Prostate gland (tissue), 2 donors: Measurements from ENCODE around the gene SRPX2.

Source experiments
- POLR2A ChIP-seq: fragments of 450-650 bp; IDR thresholded peaks from one replicate; pipeline ENCODE4 v1.6.1; 2016; ENCODE audit warnings: antibody characterized with exemption, mild to moderate bottlenecking
- POLR2AphosphoS5 ChIP-seq: sonication (generic); formaldehyde crosslinking; IDR thresholded peaks from one replicate; pipeline ENCODE4 v1.6.1; 2017; ENCODE audit warnings: antibody characterized with exemption
- TF ChIP-seq, protein P1 (sequence below), 4 experiments: fragments of 200-600 bp in 2 of 4; fragments of 450-650 bp in 2 of 4; sonication (generic) in 2 of 4; IDR thresholded peaks; 1 replicate in 3 of 4; 2 replicates in 1 of 4; pipeline ENCODE4 v1.5.1; 2016 to 2019; ENCODE audit warnings: antibody characterized with exemption in 4 of 4, mild to moderate bottlenecking in 2 of 4, moderate library complexity in 2 of 4

DNA sequence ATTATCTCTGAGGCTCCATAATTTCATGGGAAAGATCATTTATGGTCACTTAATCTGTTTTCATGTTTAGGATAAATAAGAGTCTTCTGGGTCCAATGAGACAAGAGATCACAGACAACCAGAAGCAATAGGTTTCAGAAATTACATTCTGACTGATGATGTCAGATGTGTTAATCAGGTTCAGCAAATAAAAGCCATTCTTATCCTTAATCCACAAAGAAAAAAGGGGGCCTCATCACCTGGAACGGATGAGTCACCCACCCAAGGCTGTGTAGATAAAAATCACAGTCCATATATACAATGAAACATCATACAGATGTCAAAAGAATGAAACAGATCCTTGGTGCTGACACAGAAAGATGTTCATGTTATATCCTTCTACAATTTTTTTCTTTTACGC, 51.3 kb downstream of the SRPX2 start:
- TF ChIP-seq, protein P1, sequence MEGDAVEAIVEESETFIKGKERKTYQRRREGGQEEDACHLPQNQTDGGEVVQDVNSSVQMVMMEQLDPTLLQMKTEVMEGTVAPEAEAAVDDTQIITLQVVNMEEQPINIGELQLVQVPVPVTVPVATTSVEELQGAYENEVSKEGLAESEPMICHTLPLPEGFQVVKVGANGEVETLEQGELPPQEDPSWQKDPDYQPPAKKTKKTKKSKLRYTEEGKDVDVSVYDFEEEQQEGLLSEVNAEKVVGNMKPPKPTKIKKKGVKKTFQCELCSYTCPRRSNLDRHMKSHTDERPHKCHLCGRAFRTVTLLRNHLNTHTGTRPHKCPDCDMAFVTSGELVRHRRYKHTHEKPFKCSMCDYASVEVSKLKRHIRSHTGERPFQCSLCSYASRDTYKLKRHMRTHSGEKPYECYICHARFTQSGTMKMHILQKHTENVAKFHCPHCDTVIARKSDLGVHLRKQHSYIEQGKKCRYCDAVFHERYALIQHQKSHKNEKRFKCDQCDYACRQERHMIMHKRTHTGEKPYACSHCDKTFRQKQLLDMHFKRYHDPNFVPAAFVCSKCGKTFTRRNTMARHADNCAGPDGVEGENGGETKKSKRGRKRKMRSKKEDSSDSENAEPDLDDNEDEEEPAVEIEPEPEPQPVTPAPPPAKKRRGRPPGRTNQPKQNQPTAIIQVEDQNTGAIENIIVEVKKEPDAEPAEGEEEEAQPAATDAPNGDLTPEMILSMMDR (IDR thresholded peaks at IDR 0.05) = no peak
- TF ChIP-seq POLR2AphosphoS5 (no peak), POLR2A (no peak)
